ENCODE measurements around the gene DGKI.
A peak's percentile ranks its signal among the peaks of the same experiment; 100 is the strongest.

Gene DGKI

GRCh38 chr7:137882261-137882668, 35.5 kb upstream of the DGKI start:
- peaks cover 6% of the 10 kb centered on the region for H3K4me1 ChIP-seq (ENCODE audit: control insufficient read depth, insufficient read depth, low read length)
- H3K36me3 ChIP-seq (ENCODE audit: control insufficient read depth, insufficient read depth, low read length), result peaks cover 11% of the 10 kb centered on the region
- no peak for DNase-seq (ENCODE audit: low read depth, low spot score)
- H3K27ac ChIP-seq (ENCODE audit: low read length), result no peak overlapping the region
- H3K27me3 ChIP-seq (ENCODE audit: control insufficient read depth, insufficient read depth, low read length), result no peaks in the 10 kb centered on the region
- no peaks in the 10 kb centered on the region for H3K9me3 ChIP-seq (ENCODE audit: control insufficient read depth, insufficient read depth, low read length)
- no peak overlapping the region for H3K4me3 ChIP-seq (ENCODE audit: low read length)
- no CpG with 5 or more reads among the region's 5 CpGs for WGBS (ENCODE audit: insufficient coverage, insufficient read length)

GRCh38 chr7:137881607-137882260, 35.0 kb upstream of the DGKI start:
- H3K4me1 ChIP-seq (ENCODE audit: control insufficient read depth, insufficient read depth, low read length), result peaks cover 7% of the 10 kb centered on the region
- no peaks in the 10 kb centered on the region for H3K27me3 ChIP-seq (ENCODE audit: control insufficient read depth, insufficient read depth, low read length)
- H3K4me3 ChIP-seq (ENCODE audit: low read length), result no peak overlapping the region
- no peak overlapping the region for H3K27ac ChIP-seq (ENCODE audit: low read length)
- H3K36me3 ChIP-seq (ENCODE audit: control insufficient read depth, insufficient read depth, low read length), result peaks cover 11% of the 10 kb centered on the region
- WGBS (ENCODE audit: insufficient coverage, insufficient read length), result no CpG with 5 or more reads among the region's 8 CpGs
- H3K9me3 ChIP-seq (ENCODE audit: control insufficient read depth, insufficient read depth, low read length), result no peaks in the 10 kb centered on the region
- no peak for DNase-seq (ENCODE audit: low read depth, low spot score)

- no peak overlapping the region for H3K4me3 ChIP-seq (ENCODE audit: low read length)
Observed at GRCh38 chr7:137880432-137880831, 33.7 kb upstream of the DGKI start.

GRCh38 chr7:137879357-137880158, 32.8 kb upstream of the DGKI start:
- no CpG with 5 or more reads among the region's 20 CpGs for WGBS (ENCODE audit: insufficient coverage, insufficient read length)
- Histone ChIP-seq H3K9me3 (ENCODE audit: control insufficient read depth, insufficient read depth, low read length) (no peaks in the 10 kb centered on the region), H3K36me3 (ENCODE audit: control insufficient read depth, insufficient read depth, low read length) (peaks cover 5% of the 10 kb centered on the region; the same call in 1 of the 2 replicates), H3K4me1 (ENCODE audit: control insufficient read depth, insufficient read depth, low read length) (peaks cover 8% of the 10 kb centered on the region), H3K27me3 (ENCODE audit: control insufficient read depth, insufficient read depth, low read length) (no peaks in the 10 kb centered on the region), H3K4me3 (ENCODE audit: low read length) (no peak overlapping the region), H3K27ac (ENCODE audit: low read length) (peak overlapping the region; percentile 44)
- DNase-seq (ENCODE audit: low read depth, low spot score), result peak; percentile 20

More at GRCh38 chr7:137880432-137880831, 33.7 kb upstream of the DGKI start:
- Histone ChIP-seq H3K4me1 (ENCODE audit: control insufficient read depth, insufficient read depth, low read length) (peaks cover 8% of the 10 kb centered on the region), H3K36me3 (ENCODE audit: control insufficient read depth, insufficient read depth, low read length) (peaks cover 11% of the 10 kb centered on the region), H3K27ac (ENCODE audit: low read length) (no peak overlapping the region), H3K9me3 (ENCODE audit: control insufficient read depth, insufficient read depth, low read length) (no peaks in the 10 kb centered on the region), H3K27me3 (ENCODE audit: control insufficient read depth, insufficient read depth, low read length) (no peaks in the 10 kb centered on the region)
- no CpG with 5 or more reads among the region's 5 CpGs for WGBS (ENCODE audit: insufficient coverage, insufficient read length)
- no peak for DNase-seq (ENCODE audit: low read depth, low spot score)

GRCh38 chr7:137878333-137878961, 31.7 kb upstream of the DGKI start:
- Histone ChIP-seq H3K4me1 (ENCODE audit: control insufficient read depth, insufficient read depth, low read length) (peaks cover 8% of the 10 kb centered on the region), H3K27me3 (ENCODE audit: control insufficient read depth, insufficient read depth, low read length) (no peaks in the 10 kb centered on the region), H3K9me3 (ENCODE audit: control insufficient read depth, insufficient read depth, low read length) (no peaks in the 10 kb centered on the region), H3K36me3 (ENCODE audit: control insufficient read depth, insufficient read depth, low read length) (peaks cover 5% of the 10 kb centered on the region; the same call in 1 of the 2 replicates), H3K4me3 (ENCODE audit: low read length) (no peak overlapping the region), H3K27ac (ENCODE audit: low read length) (peak overlapping the region; percentile 32)
- no peak for DNase-seq (ENCODE audit: low read depth, low spot score)
- no CpG with 5 or more reads among the region's 8 CpGs for WGBS (ENCODE audit: insufficient coverage, insufficient read length)

GRCh38 chr7:137877027-137877675, 30.4 kb upstream of the DGKI start:
- no peak for DNase-seq (ENCODE audit: low read depth, low spot score)
- no peak overlapping the region for H3K4me3 ChIP-seq (ENCODE audit: low read length)
- no peaks in the 10 kb centered on the region for H3K27me3 ChIP-seq (ENCODE audit: control insufficient read depth, insufficient read depth, low read length)
- no peak overlapping the region for H3K27ac ChIP-seq (ENCODE audit: low read length)
- H3K36me3 ChIP-seq (ENCODE audit: control insufficient read depth, insufficient read depth, low read length), result peaks cover 4% of the 10 kb centered on the region; the same call in 1 of the 2 replicates
- no CpG with 5 or more reads among the region's 5 CpGs for whole genome bisulfite sequencing (ENCODE audit: insufficient coverage, insufficient read length)
- H3K9me3 ChIP-seq (ENCODE audit: control insufficient read depth, insufficient read depth, low read length), result no peaks in the 10 kb centered on the region
- peaks cover 8% of the 10 kb centered on the region for H3K4me1 ChIP-seq (ENCODE audit: control insufficient read depth, insufficient read depth, low read length)

- no peak overlapping the region for H3K4me3 ChIP-seq (ENCODE audit: low read length)
- H3K36me3 ChIP-seq (ENCODE audit: control insufficient read depth, insufficient read depth, low read length), result no peaks in the 10 kb centered on the region
- WGBS (ENCODE audit: insufficient coverage, insufficient read length), result no CpG with 5 or more reads among the region's 4 CpGs
- no peak overlapping the region for H3K27ac ChIP-seq (ENCODE audit: low read length)
- H3K9me3 ChIP-seq (ENCODE audit: control insufficient read depth, insufficient read depth, low read length), result no peaks in the 10 kb centered on the region
- no peak for DNase-seq (ENCODE audit: low read depth, low spot score)
- H3K27me3 ChIP-seq (ENCODE audit: control insufficient read depth, insufficient read depth, low read length), result no peaks in the 10 kb centered on the region
- H3K4me1 ChIP-seq (ENCODE audit: control insufficient read depth, insufficient read depth, low read length), result peaks cover 8% of the 10 kb centered on the region
Observed at GRCh38 chr7:137875746-137876145, 29.0 kb upstream of the DGKI start.

- peaks cover 8% of the 10 kb centered on the region for H3K4me1 ChIP-seq (ENCODE audit: control insufficient read depth, insufficient read depth, low read length)
- no peaks in the 10 kb centered on the region for H3K9me3 ChIP-seq (ENCODE audit: control insufficient read depth, insufficient read depth, low read length)
- H3K27me3 ChIP-seq (ENCODE audit: control insufficient read depth, insufficient read depth, low read length), result no peaks in the 10 kb centered on the region
- H3K36me3 ChIP-seq (ENCODE audit: control insufficient read depth, insufficient read depth, low read length), result no peaks in the 10 kb centered on the region
- H3K27ac ChIP-seq (ENCODE audit: low read length), result no peak overlapping the region
- WGBS (ENCODE audit: insufficient coverage, insufficient read length), result no CpG with 5 or more reads among the region's 7 CpGs
- DNase-seq (ENCODE audit: low read depth, low spot score), result no peak
- no peak overlapping the region for H3K4me3 ChIP-seq (ENCODE audit: low read length)
Observed at GRCh38 chr7:137873979-137874777, 27.4 kb upstream of the DGKI start.

GRCh38 chr7:137873524-137873923, 26.8 kb upstream of the DGKI start:
- H3K4me3 ChIP-seq (ENCODE audit: low read length), result no peak overlapping the region
- whole genome bisulfite sequencing (ENCODE audit: insufficient coverage, insufficient read length), result 100% methylated on average over 1 of the region's 3 CpGs
- no peak overlapping the region for H3K27ac ChIP-seq (ENCODE audit: low read length)
- no peaks in the 10 kb centered on the region for H3K36me3 ChIP-seq (ENCODE audit: control insufficient read depth, insufficient read depth, low read length)
- H3K9me3 ChIP-seq (ENCODE audit: control insufficient read depth, insufficient read depth, low read length), result no peaks in the 10 kb centered on the region
- no peak for DNase-seq (ENCODE audit: low read depth, low spot score)
- no peaks in the 10 kb centered on the region for H3K27me3 ChIP-seq (ENCODE audit: control insufficient read depth, insufficient read depth, low read length)
- H3K4me1 ChIP-seq (ENCODE audit: control insufficient read depth, insufficient read depth, low read length), result peaks cover 5% of the 10 kb centered on the region

All from iPS DF 6.9 (cell line).